SIG-M5 treated with dmso at 0.1 percent for 504 hours (cell line): ENCODE data around the gene OLFML1.

Experiments
- DNase-seq: peaks from one replicate; lab custom pipeline; 2025; ENCODE audit not compliant: unreplicated experiment; lab: John Stamatoyannopoulos, UW

OLFML1 gene

DNA sequence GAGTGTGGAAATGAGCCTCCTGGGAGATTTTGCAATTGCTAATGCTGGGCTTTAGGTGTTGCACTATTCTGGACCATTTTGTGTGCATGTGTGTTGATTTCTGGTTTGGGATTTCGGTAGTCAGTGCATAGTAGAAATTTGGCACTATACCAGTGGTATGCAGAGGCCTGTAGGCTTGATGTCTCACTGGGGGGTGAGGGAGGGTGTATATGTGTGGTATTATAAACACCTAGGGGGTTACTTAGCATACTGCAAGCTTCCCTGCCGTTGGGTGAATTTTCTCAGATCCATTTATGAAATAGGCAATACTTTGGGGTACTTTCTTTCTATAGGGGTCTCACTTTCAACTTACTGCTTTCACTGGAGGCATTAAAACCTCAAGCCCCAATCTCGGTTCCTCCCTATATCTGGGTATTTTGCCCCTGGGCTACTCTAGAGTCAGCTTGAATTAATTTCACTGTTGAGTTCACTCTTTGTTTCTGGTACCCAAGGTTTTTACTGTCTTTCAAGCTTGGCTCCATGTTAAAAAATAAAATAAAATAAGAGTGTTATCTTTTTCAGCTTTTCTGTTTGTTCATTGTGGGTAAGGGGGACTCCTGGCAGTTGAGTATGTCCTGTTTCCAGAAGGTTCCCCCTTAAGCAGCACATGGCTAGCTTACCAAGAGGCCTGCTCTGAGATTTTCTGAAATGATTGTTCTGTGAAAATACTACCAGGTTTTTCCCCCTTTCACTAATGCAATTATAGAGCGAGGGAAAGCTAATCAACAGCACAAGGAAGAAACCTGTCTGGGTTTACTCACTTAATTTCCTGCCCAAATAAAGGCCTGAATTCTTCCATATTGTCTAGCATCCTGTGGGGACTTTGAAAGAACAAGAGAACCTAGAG is 74.3 kb downstream of the OLFML1 start:
- no peak for DNase-seq
